SU-DHL-6 (cell line): Measurements from ENCODE around the gene MYB.

ENCODE experiments used
- H2AFZ ChIP-seq: fragments of 200-600 bp; sonication (generic); 2 replicates; pipeline ENCODE4 v1.6.1; 2014; ENCODE audit warnings: low read depth, mild to moderate bottlenecking, moderate library complexity, mixed read lengths, antibody characterized with exemption, low read length; ENCODE audit not compliant: severe bottlenecking
- H3F3A ChIP-seq: fragments of 200-600 bp; shearing (Covaris generic); 2 replicates; pipeline ENCODE4 v1.6.0; 2016; ENCODE audit warnings: antibody characterized with exemption, mild to moderate bottlenecking; ENCODE audit not compliant: insufficient read depth
- H3K27ac ChIP-seq: fragments of 200-600 bp; sonication (generic); 2 replicates; pipeline ENCODE4 v1.5.1; 2016; ENCODE audit warnings: low read depth, mild to moderate bottlenecking, low read length, moderate library complexity, mixed read lengths
- H3K27me3 ChIP-seq: fragments of 200-600 bp; sonication (generic), shearing (Covaris generic); 2 replicates; pipeline ENCODE4 v1.6.0; 2014; ENCODE audit warnings: mild to moderate bottlenecking, low read length
- H3K36me3 ChIP-seq: fragments of 200-600 bp; sonication (generic); 2 replicates; pipeline ENCODE4 v1.6.1; 2014; ENCODE audit warnings: mild to moderate bottlenecking, low read length, mixed read lengths
- H3K4me2 ChIP-seq: fragments of 300-600, 200-600 bp; shearing (Covaris generic), sonication (generic); 2 replicates; pipeline ENCODE4 v1.6.0; 2014; ENCODE audit warnings: low read length, low read depth, mild to moderate bottlenecking; ENCODE audit not compliant: poor library complexity, severe bottlenecking
- H3K4me3 ChIP-seq: fragments of 200-600 bp; sonication (generic); 2 replicates; pipeline ENCODE4 v1.5.1; 2014; ENCODE audit warnings: antibody characterized with exemption, low read length, mild to moderate bottlenecking, mixed read lengths; ENCODE audit not compliant: insufficient read depth, poor library complexity, severe bottlenecking
- H3K79me2 ChIP-seq: fragments of 200-600 bp; sonication (generic); 2 replicates; pipeline ENCODE4 v1.6.1; 2014; ENCODE audit warnings: mild to moderate bottlenecking, low read length, moderate library complexity; ENCODE audit not compliant: insufficient read depth
- H3K9ac ChIP-seq: fragments of 200-600 bp; sonication (generic); 2 replicates; pipeline ENCODE4 v1.7.0; 2014; ENCODE audit warnings: mild to moderate bottlenecking, low read length
- H3K9me2 ChIP-seq: fragments of 200-600 bp; sonication (generic); replicated peaks from 2 replicates; pipeline ENCODE4 v1.6.1; 2014; ENCODE audit warnings: low read length; ENCODE audit not compliant: insufficient read depth
- H3K9me3 ChIP-seq: fragments of 200-600 bp; sonication (generic); 2 replicates; pipeline ENCODE4 v1.6.1; 2014; ENCODE audit warnings: low read length, mixed read lengths; ENCODE audit not compliant: insufficient read depth
- H4K20me1 ChIP-seq: fragments of 200-600 bp; sonication (generic); 2 replicates; pipeline ENCODE4 v1.6.1; 2014; ENCODE audit warnings: low read depth, mild to moderate bottlenecking, antibody characterized with exemption, low read length, moderate library complexity, mixed read lengths
- CTCF ChIP-seq: fragments of 200-600 bp; sonication (generic); IDR thresholded peaks from one replicate; pipeline ENCODE4 v1.5.1; 2017; ENCODE audit warnings: antibody characterized with exemption, mild to moderate bottlenecking, low read length, moderate library complexity; ENCODE audit not compliant: insufficient read depth, poor library complexity, severe bottlenecking
- EZH2phosphoT487 ChIP-seq: fragments of 200-600 bp; sonication (generic), shearing (Covaris generic); conservative IDR thresholded peaks from 2 replicates; pipeline ENCODE4 v1.6.1; 2018; ENCODE audit warnings: mild to moderate bottlenecking, antibody characterized with exemption, low read length, moderate library complexity, mixed read lengths

The MYB gene

GRCh38 chr6:135193221-135193620 lies 12.1 kb downstream of the MYB start:
- H2AFZ ChIP-seq, result no peak overlapping the region
- no peaks in the 10 kb centered on the region for H3K79me2 ChIP-seq
- no peak overlapping the region for H3K4me3 ChIP-seq
- no peaks in the 10 kb centered on the region for H3K27me3 ChIP-seq
- H3K36me3 ChIP-seq, result peaks cover 34% of the 10 kb centered on the region; the same call in 1 of the 2 replicates
- TF ChIP-seq EZH2phosphoT487 (no peak), CTCF (no peak)
- no peak overlapping the region for H3K9ac ChIP-seq
- H3K9me2 ChIP-seq, result no peaks in the 10 kb centered on the region
- H3K9me3 ChIP-seq, result no peaks in the 10 kb centered on the region
- no peak overlapping the region for H3K27ac ChIP-seq
- no peaks in the 10 kb centered on the region for H4K20me1 ChIP-seq
- no peaks in the 10 kb centered on the region for H3F3A ChIP-seq
- no peak overlapping the region for H3K4me2 ChIP-seq

GRCh38 chr6:135195041-135195440 lies 13.9 kb downstream of the MYB start:
- Histone ChIP-seq H3K27me3 (no peaks in the 10 kb centered on the region), H3K4me3 (no peak overlapping the region), H3K9ac (no peak overlapping the region), H3K79me2 (no peaks in the 10 kb centered on the region), H3K36me3 (peaks cover 35% of the 10 kb centered on the region; the same call in 1 of the 2 replicates), H3K9me3 (no peaks in the 10 kb centered on the region), H3F3A (no peaks in the 10 kb centered on the region), H3K9me2 (no peaks in the 10 kb centered on the region), H3K27ac (no peak overlapping the region), H2AFZ (no peak overlapping the region), H3K4me2 (no peak overlapping the region), H4K20me1 (no peaks in the 10 kb centered on the region)
- TF ChIP-seq EZH2phosphoT487 (no peak), CTCF (no peak)

GRCh38 chr6:135195522-135195921 lies 14.4 kb downstream of the MYB start:
- H3K36me3 ChIP-seq, result peaks cover 39% of the 10 kb centered on the region; the same call in 1 of the 2 replicates
- no peaks in the 10 kb centered on the region for H3K79me2 ChIP-seq
- H3F3A ChIP-seq, result no peaks in the 10 kb centered on the region
- H3K27ac ChIP-seq, result no peak overlapping the region
- H3K9me3 ChIP-seq, result no peaks in the 10 kb centered on the region
- no peak overlapping the region for H2AFZ ChIP-seq
- H3K9ac ChIP-seq, result no peak overlapping the region
- H3K4me2 ChIP-seq, result no peak overlapping the region
- H3K27me3 ChIP-seq, result no peaks in the 10 kb centered on the region
- no peaks in the 10 kb centered on the region for H3K9me2 ChIP-seq
- no peaks in the 10 kb centered on the region for H4K20me1 ChIP-seq
- H3K4me3 ChIP-seq, result no peak overlapping the region
- TF ChIP-seq EZH2phosphoT487, result no peak

DNA sequence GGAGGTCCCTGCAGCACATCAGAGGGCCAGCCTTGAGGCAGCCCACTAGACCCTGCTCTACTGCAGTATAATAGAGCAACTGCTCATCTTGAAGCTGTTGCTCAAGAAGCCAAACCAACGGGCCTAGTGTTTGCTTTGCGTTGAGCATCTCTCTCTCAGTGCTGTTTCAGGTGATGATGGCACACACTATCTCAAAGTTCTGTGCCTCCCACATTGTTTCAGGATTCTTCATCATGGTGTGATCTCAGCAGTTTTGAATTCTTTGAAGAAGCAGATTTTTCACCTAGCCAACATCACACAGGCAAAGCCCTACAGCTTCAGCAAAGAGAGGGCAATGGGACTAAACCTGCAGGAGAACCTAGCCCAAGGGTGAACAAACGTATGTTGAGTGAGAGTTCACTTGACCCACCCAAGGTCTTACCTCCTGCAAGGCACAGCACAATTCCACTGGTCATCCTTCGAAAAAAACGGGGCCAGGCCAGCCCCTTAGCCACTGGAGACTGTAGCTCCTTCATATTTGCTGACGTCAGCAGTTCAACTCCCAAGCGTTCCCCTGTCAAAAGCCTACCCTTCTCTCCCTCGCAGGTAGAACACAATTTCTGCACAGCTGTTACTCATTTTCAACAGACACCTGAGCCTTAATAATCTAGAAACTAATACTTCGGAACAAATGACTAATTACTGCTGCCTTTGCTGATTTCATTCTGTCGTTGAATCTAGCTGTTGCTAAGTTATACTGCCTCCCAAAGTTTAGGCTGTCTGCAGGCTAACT lies 15.8 kb downstream of the MYB start:
- Histone ChIP-seq H3K36me3 (peaks cover 34% of the 10 kb centered on the region; the same call in 1 of the 2 replicates), H3K9me3 (no peaks in the 10 kb centered on the region), H3K79me2 (no peaks in the 10 kb centered on the region), H4K20me1 (no peaks in the 10 kb centered on the region), H3F3A (no peaks in the 10 kb centered on the region), H3K27me3 (no peaks in the 10 kb centered on the region), H3K9me2 (no peaks in the 10 kb centered on the region), H3K27ac (no peak overlapping the region), H3K4me3 (no peak overlapping the region), H2AFZ (no peak overlapping the region), H3K9ac (no peak overlapping the region), H3K4me2 (no peak overlapping the region)
- TF ChIP-seq EZH2phosphoT487 (no peak), CTCF (no peak)
